Activated naive CD4-positive, alpha-beta T cell treated with anti-CD3 and anti-CD28 coated beads, Interleukin-2, amount 50 U/mL, for 24 hours (primary cell): ENCODE data around the gene EIF3A.
A peak's percentile ranks its signal among the peaks of the same experiment; 100 is the strongest.
"Not testable (repeated sequence)": the region's sequence is repeated elsewhere in the genome, so short reads cannot be mapped to it uniquely, and the experiment has no call there.

Experiments used
- H3K27ac Mint-ChIP-seq: one replicate; pipeline ENCODE4 v1.8.0; 2021; ENCODE audit warnings: mild to moderate bottlenecking, mixed read lengths
- H3K27me3 Mint-ChIP-seq: one replicate; pipeline ENCODE4 v1.8.0; 2021; ENCODE audit warnings: mixed read lengths
- H3K36me3 Mint-ChIP-seq: one replicate; pipeline ENCODE4 v1.8.0; 2021; ENCODE audit warnings: mixed read lengths
- H3K4me1 Mint-ChIP-seq: one replicate; pipeline ENCODE4 v1.8.0; 2021; ENCODE audit warnings: mixed read lengths
- H3K4me3 Mint-ChIP-seq: one replicate; pipeline ENCODE4 v1.8.0; 2021; ENCODE audit warnings: mild to moderate bottlenecking, mixed read lengths
- H3K9me3 Mint-ChIP-seq: one replicate; pipeline ENCODE4 v1.8.0; 2021; ENCODE audit warnings: mixed read lengths

The EIF3A gene

DNA sequence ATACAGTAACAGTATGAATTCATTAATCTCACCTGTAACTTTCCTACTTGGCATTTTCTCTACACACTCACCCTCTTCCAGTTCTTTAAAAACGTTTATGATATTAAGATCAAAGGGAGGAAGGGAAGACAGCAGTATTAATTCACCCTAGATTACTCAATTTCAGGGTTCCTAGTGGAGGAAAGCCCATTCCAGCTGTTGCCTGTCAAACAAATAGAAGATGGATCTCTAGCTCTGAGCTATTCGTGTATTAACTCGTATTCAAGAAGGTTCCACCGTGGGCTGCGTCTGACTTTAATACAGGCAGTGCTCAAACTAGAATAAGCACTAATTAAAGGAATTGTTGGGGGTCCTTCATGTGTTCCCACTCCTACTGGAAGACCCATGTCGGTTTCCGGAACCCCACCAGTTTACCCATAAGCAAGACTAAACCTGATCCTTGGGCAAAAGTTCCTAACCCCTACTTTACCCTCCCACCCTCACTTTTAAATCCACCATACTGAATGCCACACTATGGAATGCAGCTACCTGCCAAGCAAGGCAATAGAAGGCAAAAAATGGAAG, 49.0 kb downstream of the EIF3A start:
- H3K27ac Mint-ChIP-seq, result peak overlapping the region; percentile 79
- H3K9me3 Mint-ChIP-seq, result no peaks in the 10 kb centered on the region
- peak overlapping the region; percentile 41 for H3K4me3 Mint-ChIP-seq
- H3K27me3 Mint-ChIP-seq, result no peaks in the 10 kb centered on the region
- H3K4me1 Mint-ChIP-seq, result peaks cover 16% of the 10 kb centered on the region
- H3K36me3 Mint-ChIP-seq, result peaks cover 11% of the 10 kb centered on the region

DNA sequence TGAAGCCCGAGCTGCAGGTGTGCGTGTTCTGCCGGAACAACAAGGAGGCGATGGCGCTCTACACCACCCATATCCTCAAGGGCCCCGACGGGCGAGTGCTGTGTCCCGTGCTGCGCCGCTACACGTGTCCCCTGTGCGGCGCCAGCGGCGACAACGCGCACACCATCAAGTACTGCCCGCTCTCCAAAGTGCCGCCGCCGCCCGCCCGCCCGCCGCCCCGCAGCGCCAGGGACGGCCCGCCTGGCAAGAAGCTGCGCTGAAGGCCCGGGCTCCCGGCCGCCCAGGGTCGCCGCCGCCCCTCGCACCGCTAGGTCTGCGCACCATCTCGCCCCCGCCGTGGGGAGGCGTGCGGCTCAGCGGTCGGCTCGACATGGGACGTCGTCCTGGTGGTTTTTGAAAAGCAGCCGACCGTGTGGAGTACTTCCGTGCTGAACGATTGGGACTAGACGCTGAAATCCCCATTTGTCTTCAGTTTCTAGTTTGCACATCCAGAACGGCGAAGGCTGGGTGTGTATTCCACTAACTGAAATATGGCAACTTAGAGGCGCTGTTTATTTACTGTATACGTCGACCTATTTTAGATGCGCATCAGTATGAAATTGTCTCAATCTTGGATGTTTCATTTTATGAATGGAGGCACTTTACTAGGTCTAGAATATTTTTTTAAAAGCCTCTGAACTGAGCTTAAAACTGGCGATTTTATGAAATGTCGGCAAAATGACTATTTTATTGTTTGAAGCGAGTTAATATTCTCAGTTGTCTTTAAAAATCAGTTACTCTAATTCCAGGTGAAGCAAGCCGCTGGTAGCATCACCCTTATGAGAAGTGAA, 50.0 kb downstream of the EIF3A start:
- peaks cover 16% of the 10 kb centered on the region for H3K4me1 Mint-ChIP-seq
- peaks cover 9% of the 10 kb centered on the region for H3K36me3 Mint-ChIP-seq
- no peaks in the 10 kb centered on the region for H3K27me3 Mint-ChIP-seq
- no peaks in the 10 kb centered on the region for H3K9me3 Mint-ChIP-seq
- H3K27ac Mint-ChIP-seq, result peak overlapping the region; percentile 65
- H3K4me3 Mint-ChIP-seq, result peak overlapping the region; percentile 65

DNA sequence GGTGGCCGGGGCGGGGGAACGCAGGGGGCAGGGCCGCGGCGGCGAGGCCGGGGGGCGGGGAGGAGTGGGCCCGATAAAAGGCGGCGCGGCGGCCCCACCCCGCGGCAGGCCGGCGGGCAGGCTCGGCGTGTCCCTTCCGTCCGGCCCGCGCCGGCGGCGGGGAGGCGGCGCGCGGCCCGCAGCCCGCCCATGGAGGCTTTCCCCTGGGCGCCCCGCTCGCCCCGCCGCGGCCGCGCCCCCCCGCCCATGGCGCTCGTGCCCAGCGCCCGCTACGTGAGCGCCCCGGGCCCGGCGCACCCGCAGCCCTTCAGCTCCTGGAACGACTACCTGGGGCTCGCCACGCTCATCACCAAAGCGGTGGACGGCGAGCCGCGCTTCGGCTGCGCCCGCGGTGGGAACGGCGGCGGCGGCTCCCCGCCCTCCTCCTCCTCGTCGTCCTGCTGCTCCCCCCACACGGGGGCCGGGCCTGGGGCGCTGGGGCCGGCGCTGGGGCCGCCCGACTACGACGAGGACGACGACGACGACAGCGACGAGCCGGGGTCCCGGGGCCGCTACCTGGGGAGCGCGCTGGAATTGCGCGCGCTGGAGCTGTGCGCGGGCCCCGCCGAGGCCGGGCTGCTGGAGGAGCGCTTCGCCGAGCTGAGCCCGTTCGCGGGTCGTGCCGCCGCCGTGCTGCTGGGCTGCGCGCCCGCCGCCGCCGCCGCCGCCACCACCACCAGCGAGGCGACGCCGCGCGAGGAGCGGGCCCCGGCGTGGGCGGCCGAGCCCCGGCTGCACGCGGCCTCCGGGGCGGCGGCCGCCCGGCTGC, 50.8 kb downstream of the EIF3A start, which contains the start of gene NANOS1:
TSS of gene NANOS1 (plus strand) at position 102 of the 808 bp plus-strand sequence. CDS start at position 190, 88 bp downstream.
- Mint-ChIP-seq H3K27ac (peak within 1 kb of the TSS; percentile 76), H3K9me3 (no peaks in the 10 kb centered on the region), H3K4me3 (peak within 1 kb of the TSS; percentile 78), H3K4me1 (peaks cover 16% of the 10 kb centered on the region), H3K27me3 (no peaks in the 10 kb centered on the region), H3K36me3 (peaks cover 9% of the 10 kb centered on the region)

DNA sequence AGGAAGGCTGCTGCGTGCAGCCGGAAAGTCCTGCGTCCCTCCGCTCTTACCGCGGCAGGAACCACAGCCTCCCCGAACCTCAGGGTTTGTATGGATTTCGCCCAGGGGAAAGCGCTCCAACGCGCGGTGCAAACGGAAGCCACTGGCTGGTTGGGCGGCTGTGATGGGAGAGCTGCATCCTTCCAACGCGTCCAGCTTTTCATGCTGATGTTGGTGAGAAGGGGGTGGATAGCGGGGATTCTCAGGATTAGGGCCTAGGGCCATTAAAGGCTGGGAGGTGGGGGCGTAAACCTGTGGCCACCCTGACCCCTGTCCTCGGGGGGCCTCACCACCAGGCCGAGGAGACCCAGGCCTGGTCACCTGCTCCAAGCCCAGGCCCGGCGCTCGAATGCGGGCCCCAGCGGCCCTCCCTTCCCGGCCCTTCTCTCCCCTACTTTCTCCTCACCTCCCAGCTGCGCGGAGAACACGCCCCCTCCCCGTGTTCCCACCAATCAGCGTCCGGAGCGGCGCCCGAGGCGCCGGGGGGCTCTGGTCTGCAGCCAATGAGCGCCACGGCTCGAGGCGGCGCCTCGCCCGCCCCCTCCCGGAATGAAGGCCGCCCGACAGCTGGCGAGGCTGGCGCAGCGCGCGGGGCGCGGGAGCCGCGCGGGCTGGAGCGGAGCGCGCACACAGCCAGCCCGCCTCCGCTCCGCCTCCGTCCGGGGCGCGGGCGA, 51.6 kb downstream of the EIF3A start:
- H3K27me3 Mint-ChIP-seq, result no peaks in the 10 kb centered on the region
- peaks cover 16% of the 10 kb centered on the region for H3K4me1 Mint-ChIP-seq
- peaks cover 4% of the 10 kb centered on the region for H3K36me3 Mint-ChIP-seq
- no peak overlapping the region for H3K27ac Mint-ChIP-seq
- peak overlapping the region; percentile 78 for H3K4me3 Mint-ChIP-seq
- H3K9me3 Mint-ChIP-seq, result no peaks in the 10 kb centered on the region

DNA sequence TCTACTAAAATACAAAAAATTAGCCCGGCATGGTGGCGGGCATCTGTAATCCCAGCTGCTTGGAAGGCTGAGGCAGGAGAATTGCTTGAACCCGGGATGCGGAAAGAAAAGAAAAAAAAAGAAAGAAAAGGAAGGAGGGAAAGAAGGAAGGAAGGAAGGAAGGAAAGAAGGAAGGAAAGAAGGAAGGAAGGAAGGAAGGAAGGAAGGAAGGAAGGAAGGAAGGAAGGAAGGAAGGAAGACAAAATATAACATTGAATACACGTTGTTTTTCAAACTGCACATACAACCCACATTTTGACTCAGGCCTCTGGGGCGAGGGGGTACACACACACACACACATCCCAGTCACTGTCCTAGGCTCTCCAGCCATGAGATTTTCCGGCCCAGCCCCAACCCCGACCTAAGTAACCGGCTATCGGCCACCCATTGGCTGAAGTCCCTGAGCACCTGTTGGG, 52.1 kb downstream of the EIF3A start:
- H3K36me3 Mint-ChIP-seq, H3K9me3 Mint-ChIP-seq, H3K27me3 Mint-ChIP-seq: not testable (repeated sequence)
- H3K4me3 Mint-ChIP-seq, result peak overlapping the region; percentile 78
- H3K27ac Mint-ChIP-seq, result peak overlapping the region; percentile 76
- peaks cover 16% of the 10 kb centered on the region for H3K4me1 Mint-ChIP-seq

DNA sequence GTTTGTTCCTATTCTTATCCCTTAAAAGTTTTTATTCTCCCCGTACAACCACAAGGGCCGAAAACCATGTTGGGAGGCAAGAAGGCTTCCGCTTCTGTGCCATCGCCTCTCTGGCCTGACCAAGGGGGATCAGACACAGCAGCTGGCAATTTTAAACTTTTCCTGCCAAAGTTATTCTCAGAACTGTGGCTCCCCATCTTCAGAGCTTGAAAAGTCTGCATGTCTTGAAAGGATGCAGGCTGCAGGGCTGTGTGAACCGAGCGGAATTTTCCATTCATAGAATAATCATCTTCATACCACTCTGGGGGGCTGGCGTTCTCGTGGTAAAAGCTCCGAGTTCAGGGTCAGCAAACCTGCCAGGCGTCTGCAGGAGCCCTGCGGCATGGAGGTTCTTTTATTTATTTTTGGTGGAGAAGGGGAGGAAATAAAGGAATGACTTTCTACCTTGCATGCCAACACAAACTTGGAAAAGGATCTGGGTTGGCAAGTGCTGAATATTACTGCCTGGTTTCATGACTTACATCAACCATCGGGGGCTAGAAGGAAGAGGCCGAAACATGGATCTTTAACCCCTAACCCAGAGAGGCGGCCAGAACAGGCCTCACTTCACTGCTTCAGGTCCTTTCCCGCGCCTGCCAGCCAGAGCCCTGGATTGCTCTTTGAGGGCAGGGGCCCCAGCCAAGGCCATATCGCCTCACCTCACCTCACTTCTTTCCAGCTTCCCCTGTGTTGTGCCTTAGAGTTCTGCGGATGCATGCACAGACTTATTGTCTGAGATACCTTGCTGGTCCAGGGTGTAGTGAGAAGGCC, 54.1 kb downstream of the EIF3A start:
- Mint-ChIP-seq H3K27ac (no peak overlapping the region), H3K27me3 (no peaks in the 10 kb centered on the region), H3K4me3 (no peak overlapping the region), H3K36me3 (no peaks in the 10 kb centered on the region), H3K9me3 (no peaks in the 10 kb centered on the region), H3K4me1 (peaks cover 7% of the 10 kb centered on the region)

DNA sequence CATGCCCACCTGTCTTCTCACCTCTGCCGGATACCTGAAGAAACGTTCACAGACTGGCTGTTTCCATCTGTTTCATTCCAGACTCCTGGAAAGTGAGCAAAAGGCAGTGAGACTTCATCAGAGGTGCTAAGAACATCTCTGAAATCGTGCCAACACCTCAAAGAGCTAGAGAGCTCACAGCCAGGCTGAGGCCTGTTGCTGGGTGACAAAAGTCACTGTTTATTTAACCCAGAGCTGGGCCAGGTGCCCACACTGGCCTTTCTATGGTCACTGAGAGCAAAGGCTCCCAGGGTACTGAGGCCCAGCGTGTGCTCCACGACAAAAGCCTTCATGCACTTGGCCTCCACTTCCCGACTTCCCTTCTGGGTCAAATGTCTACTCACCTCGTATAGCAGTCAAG, 54.8 kb downstream of the EIF3A start:
- no peaks in the 10 kb centered on the region for H3K36me3 Mint-ChIP-seq
- no peaks in the 10 kb centered on the region for H3K9me3 Mint-ChIP-seq
- H3K27ac Mint-ChIP-seq, result no peak overlapping the region
- no peaks in the 10 kb centered on the region for H3K4me1 Mint-ChIP-seq
- no peaks in the 10 kb centered on the region for H3K27me3 Mint-ChIP-seq
- H3K4me3 Mint-ChIP-seq, result no peak overlapping the region

DNA sequence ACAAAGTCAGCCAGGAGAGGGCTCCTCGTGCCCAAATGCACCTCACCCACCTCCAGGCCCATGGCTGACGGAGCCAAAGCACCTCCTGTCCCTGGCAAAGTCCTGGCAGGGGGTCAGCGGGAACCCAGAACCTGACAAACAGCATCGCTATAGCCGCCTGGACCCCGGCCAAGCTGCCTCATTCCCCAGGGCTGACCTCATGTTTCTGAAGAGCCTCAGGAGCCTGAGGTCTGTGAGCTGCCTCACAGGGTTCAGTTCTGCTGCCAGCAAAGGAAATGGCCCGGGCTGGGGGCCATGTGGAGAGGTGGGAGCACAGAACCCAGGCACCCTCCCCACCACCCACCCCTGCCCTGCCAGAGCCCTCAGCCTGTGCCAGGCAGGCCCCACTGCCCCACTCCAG, 55.3 kb downstream of the EIF3A start:
- Mint-ChIP-seq H3K36me3 (no peaks in the 10 kb centered on the region), H3K4me3 (no peak overlapping the region), H3K9me3 (no peaks in the 10 kb centered on the region), H3K27me3 (no peaks in the 10 kb centered on the region), H3K27ac (no peak overlapping the region), H3K4me1 (no peaks in the 10 kb centered on the region)

DNA sequence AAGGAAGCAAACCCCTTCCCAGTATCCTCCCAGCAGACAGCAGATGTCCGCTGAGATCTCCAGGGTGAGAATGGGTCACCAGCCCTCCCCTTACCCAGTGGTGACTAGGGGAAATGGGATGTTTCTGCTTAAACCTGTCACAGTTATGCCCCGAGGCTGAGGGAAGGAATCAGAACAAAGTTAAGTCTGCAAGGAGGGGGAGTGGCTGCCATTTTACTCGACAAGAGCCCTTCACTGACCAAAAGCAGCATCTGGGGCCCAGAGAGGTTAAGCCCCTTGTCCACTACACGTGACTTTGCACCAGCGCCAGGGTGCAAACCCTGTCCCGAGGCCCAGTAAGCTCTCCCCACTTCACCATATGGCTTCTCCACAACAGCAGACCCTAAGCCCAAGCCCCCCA, 55.7 kb downstream of the EIF3A start:
- H3K36me3 Mint-ChIP-seq, result no peaks in the 10 kb centered on the region
- no peaks in the 10 kb centered on the region for H3K4me1 Mint-ChIP-seq
- no peak overlapping the region for H3K27ac Mint-ChIP-seq
- no peak overlapping the region for H3K4me3 Mint-ChIP-seq
- no peaks in the 10 kb centered on the region for H3K27me3 Mint-ChIP-seq
- no peaks in the 10 kb centered on the region for H3K9me3 Mint-ChIP-seq

DNA sequence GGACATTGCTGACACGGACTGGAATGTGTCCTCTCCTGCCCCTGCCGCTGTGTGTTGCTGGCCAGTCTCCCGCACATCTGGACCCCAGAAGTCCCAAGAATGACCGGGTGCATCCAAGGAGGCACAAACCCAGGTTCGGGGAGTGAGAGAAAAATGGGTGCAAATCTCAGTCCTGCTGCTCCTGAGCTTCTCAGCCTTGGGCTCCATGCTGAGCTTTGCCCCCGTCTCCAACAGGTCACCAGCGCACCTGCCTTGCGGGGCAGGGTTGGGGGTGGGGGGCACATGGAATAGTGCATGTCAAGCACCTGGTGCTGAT, 57.1 kb downstream of the EIF3A start:
- no peaks in the 10 kb centered on the region for H3K9me3 Mint-ChIP-seq
- no peaks in the 10 kb centered on the region for H3K36me3 Mint-ChIP-seq
- no peak overlapping the region for H3K4me3 Mint-ChIP-seq
- H3K4me1 Mint-ChIP-seq, result no peaks in the 10 kb centered on the region
- no peaks in the 10 kb centered on the region for H3K27me3 Mint-ChIP-seq
- no peak overlapping the region for H3K27ac Mint-ChIP-seq

DNA sequence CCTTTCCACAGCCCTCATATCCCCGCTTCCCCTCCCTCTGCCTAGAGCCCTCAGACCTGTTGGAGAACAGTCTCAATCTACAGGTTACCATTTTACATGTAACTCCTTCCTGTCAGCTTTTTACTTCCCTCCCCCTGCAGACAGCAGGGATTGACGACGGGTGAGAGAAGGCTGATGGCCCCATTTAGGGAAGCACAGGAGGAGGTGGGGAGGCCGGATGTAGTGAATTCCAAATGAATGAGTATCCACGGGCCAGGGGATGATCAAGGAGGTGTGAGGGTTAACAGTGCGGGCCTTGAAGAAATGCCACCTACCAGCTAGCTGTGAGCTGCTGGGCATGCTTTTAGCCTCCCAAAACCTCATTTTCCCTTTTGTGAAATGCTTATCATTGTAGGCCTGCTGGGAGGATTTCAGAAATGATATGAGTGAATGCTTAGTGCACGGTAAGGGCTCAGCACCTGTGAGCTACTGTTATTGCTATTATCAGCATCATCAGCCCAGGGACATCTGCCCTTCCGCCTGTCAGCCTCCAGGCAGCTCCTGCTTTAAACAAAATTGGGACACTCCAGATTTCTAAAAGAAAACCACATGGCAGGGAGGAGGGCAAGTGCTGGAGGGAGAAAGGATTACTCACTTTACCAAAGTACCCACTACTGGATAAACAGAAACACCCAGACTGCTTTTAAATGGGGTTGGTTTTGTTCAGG, 57.6 kb downstream of the EIF3A start:
- Mint-ChIP-seq H3K4me1 (no peaks in the 10 kb centered on the region), H3K4me3 (no peak overlapping the region), H3K36me3 (no peaks in the 10 kb centered on the region), H3K9me3 (no peaks in the 10 kb centered on the region), H3K27me3 (no peaks in the 10 kb centered on the region), H3K27ac (no peak overlapping the region)

DNA sequence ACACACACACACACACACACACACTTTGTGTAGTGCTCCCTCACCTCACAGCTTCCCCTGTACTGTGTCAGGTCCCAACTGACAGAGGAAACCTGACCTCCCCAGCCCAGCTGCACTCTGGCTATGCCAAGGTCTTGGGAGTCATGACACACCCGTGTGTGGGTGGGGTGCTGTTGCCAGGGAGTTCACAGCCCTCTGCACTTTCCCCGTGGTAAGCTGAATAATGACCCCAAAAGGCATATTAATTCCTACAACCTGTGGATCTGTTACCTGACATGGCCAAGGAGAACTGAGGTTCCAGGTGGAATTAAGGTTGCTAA, 60.0 kb downstream of the EIF3A start:
- Mint-ChIP-seq H3K27me3 (peaks cover 1% of the 10 kb centered on the region), H3K9me3 (no peaks in the 10 kb centered on the region), H3K36me3 (no peaks in the 10 kb centered on the region), H3K4me1 (no peaks in the 10 kb centered on the region), H3K27ac (peak overlapping the region; percentile 19), H3K4me3 (no peak overlapping the region)

DNA sequence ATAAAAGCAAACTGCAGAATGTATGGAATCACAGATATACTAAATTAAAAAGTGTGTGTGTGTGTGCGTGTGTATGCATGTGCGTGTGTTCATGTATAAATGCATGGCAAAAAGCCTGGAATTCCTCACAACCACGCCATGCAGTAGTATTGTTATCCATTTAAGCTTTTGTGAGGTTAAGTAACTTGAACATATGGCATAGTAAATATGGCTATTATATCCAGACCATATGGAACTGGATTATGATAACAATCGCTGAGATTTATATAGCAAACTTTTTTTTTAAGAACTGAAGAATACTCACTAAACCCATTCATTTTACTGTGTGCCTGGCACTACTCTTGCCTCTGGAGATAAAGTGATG, 73.4 kb downstream of the EIF3A start:
- H3K4me1 Mint-ChIP-seq, result no peaks in the 10 kb centered on the region
- no peak overlapping the region for H3K27ac Mint-ChIP-seq
- no peak overlapping the region for H3K4me3 Mint-ChIP-seq
- no peaks in the 10 kb centered on the region for H3K36me3 Mint-ChIP-seq
- H3K9me3 Mint-ChIP-seq, result no peaks in the 10 kb centered on the region
- H3K27me3 Mint-ChIP-seq, result peaks cover 2% of the 10 kb centered on the region

DNA sequence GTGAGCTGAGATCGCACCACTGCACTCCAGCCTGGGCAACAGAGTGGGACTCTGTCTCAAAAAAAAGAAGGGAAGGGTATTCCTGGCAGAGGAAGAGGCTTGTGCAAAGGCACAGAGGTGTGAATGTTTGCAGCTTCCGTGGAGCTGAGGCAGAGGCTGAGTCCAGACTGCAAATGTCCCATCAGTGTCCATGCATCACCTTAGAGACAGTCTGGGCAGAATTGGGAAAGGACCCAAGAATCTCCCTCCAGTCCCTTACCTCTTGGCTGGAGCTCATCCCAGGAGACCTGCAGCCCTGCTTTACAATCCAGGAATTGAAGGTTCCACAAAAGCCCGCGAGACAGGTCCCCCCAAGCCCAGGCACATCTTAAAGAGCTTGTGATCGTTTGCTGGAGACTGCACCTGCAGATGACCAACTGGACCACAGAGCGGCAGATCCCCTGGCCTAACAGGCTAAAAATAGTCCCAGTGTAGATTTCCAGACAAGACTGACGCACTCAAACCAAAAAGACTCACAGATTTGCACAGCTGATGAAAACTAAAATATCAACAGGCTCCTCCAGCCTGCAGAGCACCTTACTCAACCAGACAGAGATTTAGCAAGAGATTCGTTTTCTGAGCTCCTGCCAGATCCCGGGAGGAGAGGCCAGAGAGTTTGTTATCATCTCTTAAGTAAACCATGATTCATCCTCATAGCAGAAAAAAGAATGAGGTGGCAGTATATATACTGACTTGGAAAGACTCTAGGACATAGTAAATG, 74.0 kb downstream of the EIF3A start:
- no peaks in the 10 kb centered on the region for H3K36me3 Mint-ChIP-seq

More for the DNA sequence above, 74.0 kb downstream of the EIF3A start:
- Mint-ChIP-seq H3K27ac (no peak overlapping the region), H3K4me3 (no peak overlapping the region), H3K9me3 (no peaks in the 10 kb centered on the region), H3K27me3 (peaks cover 2% of the 10 kb centered on the region), H3K4me1 (no peaks in the 10 kb centered on the region)
